Stimulated activated CD4-positive, alpha-beta T cell treated with anti-CD3 and anti-CD28 coated beads, Interleukin-4, amount 100 ng/mL, for 4 hours (primary cell): ENCODE measurements around the gene CELF6.

Experiments
- DNase-seq, 2 experiments: peaks; one replicate each; pipeline ENCODE4 v3.0.0-alpha.2; 2020

The CELF6 gene

GRCh38 chr15:72271221-72271620, 48.7 kb downstream of the CELF6 start:
- DNase-seq = no peak

- no peak for DNase-seq
Observed at GRCh38 chr15:72269739-72270138, 50.2 kb downstream of the CELF6 start.

- DNase-seq = no peak
Observed at GRCh38 chr15:72265031-72265430, 54.9 kb downstream of the CELF6 start.

DNA sequence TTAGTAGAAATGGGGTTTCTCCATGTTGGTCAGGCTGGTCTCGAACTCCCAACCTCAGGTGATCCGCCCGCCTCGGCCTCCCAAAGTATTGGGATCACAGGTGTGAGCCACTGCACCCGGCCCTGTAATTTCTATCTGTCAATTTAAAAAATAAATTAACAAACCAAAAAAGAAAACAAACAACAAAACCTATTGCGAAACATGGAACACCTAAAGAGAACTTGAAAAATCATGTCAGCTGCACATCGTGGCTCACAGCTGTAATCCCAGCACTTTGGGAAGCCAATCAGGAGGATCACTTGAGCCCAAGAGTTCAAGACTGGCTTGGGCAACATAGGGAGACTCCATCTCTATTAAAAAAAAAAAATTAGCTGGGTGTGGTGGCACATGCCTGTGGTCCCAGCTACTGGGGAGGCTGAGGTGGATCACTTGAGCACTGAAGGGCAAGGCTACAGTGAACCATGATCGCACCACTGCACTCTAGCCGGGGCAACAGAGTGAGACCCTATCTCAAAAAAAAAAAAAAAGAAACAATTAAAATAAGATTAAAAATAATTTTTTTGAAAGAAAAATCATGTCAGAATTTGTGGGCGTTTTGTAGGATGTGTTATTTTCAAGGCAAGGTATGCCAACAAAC, 67.2 kb downstream of the CELF6 start:
- no peak for DNase-seq

- DNase-seq = no peak
Observed at GRCh38 chr15:72249142-72249810, 70.7 kb downstream of the CELF6 start.

DNA sequence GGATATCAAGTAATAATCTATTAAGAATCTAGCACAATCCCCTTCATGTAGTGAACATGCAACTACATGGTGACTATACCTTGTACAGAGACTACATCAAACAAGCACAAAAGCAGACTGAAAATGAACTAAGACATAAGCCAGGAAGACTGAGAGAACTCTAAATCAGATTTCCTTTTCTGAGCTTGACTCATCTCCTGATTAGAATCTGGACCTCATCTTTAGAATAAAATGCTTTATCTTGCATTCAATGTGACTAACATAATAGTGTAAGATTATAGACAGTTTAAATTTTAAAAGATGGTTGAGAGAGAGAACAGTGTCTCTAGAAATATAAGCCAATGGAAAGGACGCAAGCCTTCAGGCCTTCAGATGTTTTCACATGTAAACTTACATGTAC, 71.4 kb downstream of the CELF6 start:
- DNase-seq = no peak

DNA sequence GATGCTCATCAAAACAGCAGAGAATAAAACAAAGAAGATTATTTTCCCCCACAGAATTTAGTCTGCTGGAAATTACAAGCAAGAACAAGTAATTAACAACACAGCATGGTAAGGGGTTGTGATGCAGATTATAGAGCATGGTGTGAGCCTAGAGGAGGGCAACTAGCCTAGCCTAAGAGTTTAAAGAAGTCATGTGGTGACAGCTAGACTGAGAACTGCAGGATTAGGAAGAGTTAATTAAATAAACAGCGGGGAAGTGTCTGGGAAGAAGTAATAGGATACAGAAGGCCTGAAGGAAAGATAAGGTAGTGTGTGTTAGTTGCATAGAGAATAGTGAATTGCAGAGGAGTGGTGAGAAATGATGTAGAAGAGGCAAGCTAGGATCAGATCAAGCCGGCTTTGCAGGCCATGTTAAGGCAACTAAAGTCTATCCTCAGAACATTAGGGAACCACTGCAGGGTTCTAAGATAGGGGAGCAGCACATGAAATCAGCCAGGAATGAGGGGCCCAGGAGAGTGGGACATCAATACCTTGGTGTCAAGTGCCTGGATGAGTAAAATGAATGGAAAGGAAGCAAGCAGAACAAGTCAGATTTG, 77.1 kb downstream of the CELF6 start:
- DNase-seq = no peak

GRCh38 chr15:72239652-72240051, 80.3 kb downstream of the CELF6 start:
- DNase-seq = no peak

- no peak for DNase-seq
Observed at GRCh38 chr15:72238586-72238985, 81.4 kb downstream of the CELF6 start.

- DNase-seq = no peak
Observed at GRCh38 chr15:72237853-72238224, 82.1 kb downstream of the CELF6 start.

- peak; percentile 52 to 79 for DNase-seq
Observed at GRCh38 chr15:72237029-72237852, 82.7 kb downstream of the CELF6 start.

- DNase-seq = no peak
Observed at GRCh38 chr15:72236381-72237003, 83.5 kb downstream of the CELF6 start.

- DNase-seq = no peak
Observed at GRCh38 chr15:72235298-72235697, 84.7 kb downstream of the CELF6 start.
